GM18861 (cell line): ENCODE measurements around the gene PRR15.
"Not testable (repeated sequence)": the region's sequence is repeated elsewhere in the genome, so short reads cannot be mapped to it uniquely, and the experiment has no call there.

Source experiments
- ATAC-seq: cut with Tn5 transposase; IDR thresholded peaks from one replicate; pipeline ENCODE4 v1.9.1; 2021; ENCODE audit not compliant: unreplicated experiment

The PRR15 gene

DNA sequence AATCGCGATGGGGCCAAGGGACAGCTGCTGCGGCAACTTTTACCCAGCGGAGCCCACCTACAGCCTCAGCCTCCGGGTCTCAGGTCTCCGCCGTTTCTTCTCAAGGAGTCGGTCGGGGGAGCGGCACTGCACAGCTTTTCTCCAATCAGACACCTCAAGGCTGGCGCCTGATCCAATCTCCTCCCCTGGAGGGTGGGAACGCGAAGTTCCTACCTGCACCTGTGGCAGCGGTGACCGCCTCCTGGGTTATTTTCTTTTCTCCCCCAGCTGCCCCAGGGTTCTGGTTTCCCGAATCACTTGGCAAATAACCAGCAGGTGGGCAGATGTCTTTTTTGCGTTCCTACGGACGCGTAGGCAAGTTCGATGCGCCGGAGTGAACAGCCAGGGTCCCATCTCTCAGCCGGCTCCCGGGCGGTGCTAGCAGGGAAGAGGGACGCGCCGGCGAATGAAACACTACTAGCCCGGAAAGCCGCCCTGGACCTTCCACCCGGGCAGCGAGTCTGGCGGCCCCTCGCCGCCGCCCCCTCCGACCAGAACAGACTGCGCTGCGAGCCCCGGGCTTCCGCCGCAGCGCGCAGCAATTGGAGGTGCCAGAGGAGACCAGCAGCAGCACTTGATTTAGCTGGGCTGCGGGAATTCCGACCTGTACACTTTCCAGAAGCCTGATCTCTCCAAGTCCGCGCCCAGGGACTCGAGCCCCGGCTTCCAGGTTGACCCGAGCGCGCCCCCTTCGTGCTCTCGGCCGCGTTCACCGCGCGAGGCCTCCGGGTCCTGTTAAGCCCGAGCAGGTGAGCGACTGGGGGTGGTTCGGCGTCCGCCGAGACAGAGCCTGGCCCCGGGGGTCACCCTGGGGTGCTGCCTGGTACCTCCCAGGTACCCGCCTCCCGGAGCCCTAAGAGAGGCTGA is at the start of gene PRR15:
Gene PRR15, plus strand, starts transcription at position 246 of the 906 bp plus-strand sequence. CDS start 2,495 bp downstream, outside the sequence.
- no peak for ATAC-seq

DNA sequence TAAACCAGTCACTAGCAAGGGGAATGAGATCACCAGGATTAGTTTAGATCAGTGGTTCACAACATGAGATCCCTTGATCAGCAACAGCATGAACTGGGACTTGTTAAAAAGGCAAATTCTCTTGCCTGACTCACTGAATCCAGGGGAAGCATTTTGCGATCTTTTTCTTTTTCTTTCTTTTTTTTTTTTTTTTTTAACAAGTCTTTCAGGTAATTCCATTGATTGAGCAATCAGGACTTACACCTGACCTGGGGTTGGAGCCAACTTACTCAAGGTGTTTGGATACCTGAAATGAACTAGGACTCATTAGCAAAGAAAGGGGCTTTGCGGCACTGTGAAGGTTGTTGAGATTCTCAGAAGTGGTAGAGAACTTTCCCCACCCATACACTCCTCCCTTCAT is 47.1 kb upstream of the PRR15 start:
- ATAC-seq: no peak

GRCh38 chr7:29518616-29519015 is 45.0 kb upstream of the PRR15 start:
- ATAC-seq: no peak

GRCh38 chr7:29523728-29524127 is 39.9 kb upstream of the PRR15 start:
- no peak for ATAC-seq

DNA sequence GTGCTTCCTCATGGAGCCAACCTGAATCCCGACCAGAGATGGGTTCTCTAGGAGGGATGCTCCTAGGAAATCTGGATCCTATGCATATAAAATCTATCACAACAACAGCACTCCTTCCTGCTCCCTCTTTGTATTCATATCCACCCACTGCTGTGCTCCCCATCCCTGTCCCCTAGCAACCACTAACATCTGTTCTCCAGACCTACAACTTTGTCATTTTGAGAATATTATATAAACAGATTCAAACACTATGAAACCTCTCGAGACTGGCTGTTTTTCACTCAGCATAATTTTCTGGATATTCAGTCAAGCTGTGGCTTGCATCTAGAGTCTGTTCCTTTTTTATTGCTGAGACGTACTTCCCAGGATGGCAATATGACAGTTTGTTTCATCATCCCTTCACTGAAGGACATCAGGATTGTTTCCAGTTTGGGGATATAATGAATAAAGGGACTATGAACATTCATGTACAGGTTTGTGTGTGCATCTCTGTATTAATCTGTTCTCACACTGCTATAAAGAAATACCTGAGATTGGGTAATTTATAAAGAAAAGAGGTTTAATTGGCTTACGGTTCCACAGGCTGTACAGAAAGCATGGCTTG is 36.0 kb upstream of the PRR15 start:
- no peak for ATAC-seq

- not testable (repeated sequence) for ATAC-seq
Measured at GRCh38 chr7:29528526-29528925, 35.1 kb upstream of the PRR15 start.

DNA sequence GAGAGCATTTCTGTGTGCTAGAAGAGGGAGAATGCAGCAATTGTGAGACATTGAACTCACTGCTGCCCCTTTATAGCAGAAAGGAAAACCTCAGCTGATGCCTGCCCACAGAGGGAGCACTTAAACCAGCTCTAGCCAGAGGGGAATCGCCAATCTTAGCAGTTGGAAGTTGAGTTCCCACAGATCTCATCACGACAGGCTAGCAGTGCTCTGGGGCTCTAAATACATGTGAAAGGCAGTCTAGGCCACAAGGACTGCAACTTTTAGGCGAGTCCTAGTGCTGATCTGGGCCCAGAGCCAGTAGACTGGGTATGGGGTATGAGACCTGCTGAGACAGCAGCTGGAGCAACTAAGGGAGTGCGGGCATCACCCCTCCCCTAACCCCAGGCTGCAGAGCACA is 25.2 kb upstream of the PRR15 start:
- ATAC-seq: no peak

DNA sequence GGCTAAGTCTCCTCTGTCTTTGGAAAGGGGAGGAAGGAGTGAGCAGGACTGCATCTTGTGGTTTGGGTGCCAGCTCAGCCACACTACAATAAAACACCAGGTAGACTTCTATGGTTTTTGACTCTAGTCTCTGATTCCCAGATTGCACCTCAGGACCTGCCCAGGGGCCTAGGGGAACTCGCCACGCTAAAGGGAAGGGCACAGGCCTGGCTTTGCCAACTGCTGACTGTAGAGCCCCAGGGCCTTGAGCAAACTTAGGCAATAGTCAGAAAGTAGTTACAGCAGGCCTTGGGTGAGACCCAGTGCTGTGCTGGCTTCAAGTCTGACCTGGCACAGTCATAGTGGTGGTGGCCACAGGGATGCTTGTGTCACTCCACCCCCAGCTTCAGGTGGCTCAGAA is 24.2 kb upstream of the PRR15 start:
- no peak for ATAC-seq

- ATAC-seq: no peak
Measured at GRCh38 chr7:29547421-29547820, 16.2 kb upstream of the PRR15 start.

GRCh38 chr7:29548823-29549222 is 14.8 kb upstream of the PRR15 start:
- no peak for ATAC-seq

DNA sequence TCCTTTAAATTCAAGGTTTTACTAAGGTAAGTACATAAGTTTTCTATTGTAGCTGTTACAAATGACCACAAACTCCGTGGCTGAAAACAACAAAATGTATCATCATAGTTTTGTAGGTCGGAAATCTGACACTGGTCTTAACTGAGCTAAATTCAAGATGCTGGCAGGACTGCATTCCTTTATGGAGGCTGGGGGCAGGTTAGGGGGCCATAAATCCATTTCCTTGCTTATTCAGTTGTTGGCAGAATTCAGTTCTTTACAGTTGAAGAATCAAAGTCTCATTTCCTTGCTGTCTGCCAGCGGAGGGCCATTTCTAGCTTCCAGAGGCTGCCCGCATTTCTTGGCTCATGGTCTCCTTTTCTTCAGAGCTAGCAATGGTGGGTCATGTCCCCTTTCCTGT is 11.2 kb upstream of the PRR15 start:
- ATAC-seq: no peak

- ATAC-seq: no peak
Measured at GRCh38 chr7:29555061-29555460, 8.6 kb upstream of the PRR15 start.

- no peak for ATAC-seq
Measured at GRCh38 chr7:29556405-29557195, 7.0 kb upstream of the PRR15 start.

DNA sequence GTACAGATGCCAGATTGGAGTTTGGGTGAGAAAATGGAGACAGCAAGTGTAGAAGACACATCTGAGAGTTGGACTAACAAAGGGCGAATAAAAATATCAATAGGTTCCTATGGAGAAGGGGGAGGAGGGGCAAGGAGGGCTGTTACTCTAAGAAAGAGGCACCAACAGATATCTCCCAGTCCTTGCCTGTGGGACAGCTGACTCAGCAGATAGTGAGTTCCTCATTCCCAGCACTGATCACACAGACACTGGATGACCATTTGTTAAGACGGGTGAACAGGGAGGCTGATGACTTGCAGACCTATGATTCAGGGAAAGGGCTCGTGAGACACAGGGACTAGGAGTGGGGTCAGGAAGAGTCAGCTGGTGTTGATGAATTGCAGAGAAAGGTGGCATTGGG is 5.7 kb upstream of the PRR15 start:
- ATAC-seq: no peak

- no peak for ATAC-seq
Measured at GRCh38 chr7:29561271-29561670, 2.4 kb upstream of the PRR15 start.

- ATAC-seq: no peak
Measured at GRCh38 chr7:29562307-29562706, 1.3 kb upstream of the PRR15 start.

- no peak for ATAC-seq
Measured at GRCh38 chr7:29564496-29565223, 1.0 kb downstream of the PRR15 start.

- no peak for ATAC-seq
Measured at GRCh38 chr7:29565224-29565630, 1.6 kb downstream of the PRR15 start.

- no peak for ATAC-seq
Measured at GRCh38 chr7:29565634-29565981, 2.0 kb downstream of the PRR15 start.

DNA sequence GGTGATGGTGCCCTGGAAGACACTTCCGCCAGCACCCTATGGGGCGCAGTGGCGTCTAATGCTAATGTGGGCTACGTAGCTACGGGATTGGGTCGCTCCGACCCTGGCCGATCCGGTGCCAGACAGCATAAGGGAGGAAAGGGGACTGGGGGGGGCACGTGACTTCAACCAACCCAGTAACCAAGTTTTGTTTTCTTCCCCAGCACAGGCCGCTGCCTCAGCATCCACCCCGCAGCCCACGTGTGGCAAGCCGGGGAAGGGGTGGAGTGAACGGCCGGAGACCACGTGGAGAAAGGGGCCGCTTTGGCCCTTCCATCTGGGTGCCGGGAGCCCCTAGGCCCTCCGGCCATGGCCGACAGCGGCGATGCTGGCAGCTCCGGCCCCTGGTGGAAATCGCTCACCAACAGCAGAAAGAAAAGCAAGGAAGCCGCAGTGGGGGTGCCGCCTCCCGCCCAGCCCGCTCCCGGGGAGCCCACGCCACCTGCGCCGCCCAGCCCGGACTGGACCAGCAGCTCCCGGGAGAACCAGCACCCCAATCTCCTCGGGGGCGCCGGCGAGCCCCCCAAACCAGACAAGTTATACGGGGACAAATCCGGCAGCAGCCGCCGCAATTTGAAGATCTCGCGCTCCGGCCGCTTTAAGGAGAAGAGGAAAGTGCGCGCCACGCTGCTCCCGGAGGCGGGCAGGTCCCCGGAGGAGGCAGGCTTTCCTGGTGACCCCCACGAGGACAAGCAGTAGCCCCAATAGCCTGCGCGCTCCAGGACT is 2.5 kb downstream of the PRR15 start:
- no peak for ATAC-seq
